ENCODE data around the gene SACM1L.

- TF ChIP-seq, protein P1, sequence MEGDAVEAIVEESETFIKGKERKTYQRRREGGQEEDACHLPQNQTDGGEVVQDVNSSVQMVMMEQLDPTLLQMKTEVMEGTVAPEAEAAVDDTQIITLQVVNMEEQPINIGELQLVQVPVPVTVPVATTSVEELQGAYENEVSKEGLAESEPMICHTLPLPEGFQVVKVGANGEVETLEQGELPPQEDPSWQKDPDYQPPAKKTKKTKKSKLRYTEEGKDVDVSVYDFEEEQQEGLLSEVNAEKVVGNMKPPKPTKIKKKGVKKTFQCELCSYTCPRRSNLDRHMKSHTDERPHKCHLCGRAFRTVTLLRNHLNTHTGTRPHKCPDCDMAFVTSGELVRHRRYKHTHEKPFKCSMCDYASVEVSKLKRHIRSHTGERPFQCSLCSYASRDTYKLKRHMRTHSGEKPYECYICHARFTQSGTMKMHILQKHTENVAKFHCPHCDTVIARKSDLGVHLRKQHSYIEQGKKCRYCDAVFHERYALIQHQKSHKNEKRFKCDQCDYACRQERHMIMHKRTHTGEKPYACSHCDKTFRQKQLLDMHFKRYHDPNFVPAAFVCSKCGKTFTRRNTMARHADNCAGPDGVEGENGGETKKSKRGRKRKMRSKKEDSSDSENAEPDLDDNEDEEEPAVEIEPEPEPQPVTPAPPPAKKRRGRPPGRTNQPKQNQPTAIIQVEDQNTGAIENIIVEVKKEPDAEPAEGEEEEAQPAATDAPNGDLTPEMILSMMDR (IDR thresholded peaks at IDR 0.05): no peak
- TF ChIP-seq POLR2A (IDR thresholded peaks at IDR 0.05): no peak
Measured at GRCh38 chr3:45773072-45773471, 83.9 kb downstream of the SACM1L start.
